H4 (cell line): Measurements from ENCODE around the gene SLC9C2. TPM values are rescaled to one million over a fixed set of nuclear protein-coding genes. Genes with fewer than 3 reads are reported as not detected.

Source experiments
- DNase-seq: peaks from one replicate; pipeline ENCODE4 v3.0.0-alpha.2; 2015; ENCODE audit warnings: low spot score
- total RNA-seq: library from RNA; depleted of rRNA; stranded (reverse); fragments of >200 nt; shearing (Covaris generic); gene quantifications from 2 replicates; pipeline ENCODE4 v1.2.3, GENCODE V29; 2014; rRNA removed

The SLC9C2 gene
- total RNA-seq, 1 experiment from 2014 or later, result not detected

DNA sequence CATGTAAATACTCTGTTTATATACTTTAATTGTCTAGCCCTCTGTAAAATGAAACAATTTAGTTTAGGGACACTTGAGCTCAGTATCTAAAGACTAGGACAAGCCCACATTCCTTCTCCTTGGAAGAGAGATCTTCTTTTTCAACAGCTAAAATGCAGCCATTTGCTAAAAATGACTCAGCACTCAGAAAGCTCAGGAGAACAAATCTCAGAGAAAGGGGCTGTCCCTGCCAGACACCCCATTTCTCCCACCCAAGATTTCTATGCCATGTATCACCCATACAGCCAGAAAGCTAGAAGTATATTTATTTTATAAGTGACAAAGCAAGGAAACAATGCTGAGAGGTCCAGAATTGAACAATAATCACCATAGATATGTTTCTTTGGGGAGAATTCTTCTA, 148.9 kb downstream of the SLC9C2 start:
- DNase-seq, result no peak

DNA sequence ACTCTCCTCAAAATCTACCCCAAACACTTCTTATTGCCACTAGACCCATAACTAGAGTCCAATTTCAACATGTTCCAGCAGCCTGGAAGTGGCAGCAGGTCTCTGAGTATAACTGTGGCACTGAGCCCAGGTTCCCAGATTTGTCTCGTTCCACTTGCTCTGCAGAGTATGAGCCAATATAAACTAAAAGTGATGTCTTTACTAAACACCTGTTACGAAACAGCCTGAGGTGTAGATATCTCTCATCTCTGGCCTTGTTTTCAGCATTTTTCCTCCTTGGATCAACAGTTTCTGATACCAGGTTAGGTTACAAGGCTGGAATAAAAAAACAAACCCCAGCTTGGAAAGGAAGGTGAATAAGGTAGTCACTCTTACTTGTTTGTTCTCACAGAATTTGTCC, 150.9 kb downstream of the SLC9C2 start:
- DNase-seq, result no peak

Other genes with a start within 250 kb of the SLC9C2 start
- 352 and 451 TPM in 2 replicates for gene PRDX6, start 125.7 kb downstream of the SLC9C2 start, total RNA-seq
- gene TEX50, start 32.3 kb upstream of the SLC9C2 start, total RNA-seq, result not detected in 2 replicates
- gene ANKRD45, start 66.8 kb upstream of the SLC9C2 start, total RNA-seq, result 0.08 TPM in 1 of 2 replicates, not detected in the other
- gene KLHL20, start 111.9 kb upstream of the SLC9C2 start, total RNA-seq, result 10.6 and 15.1 TPM in 2 replicates
- gene DARS2, start 221.6 kb upstream of the SLC9C2 start, total RNA-seq, result 24.7 and 27.8 TPM in 2 replicates
- gene CENPL, start 221.8 kb upstream of the SLC9C2 start, total RNA-seq, result 25.0 and 27.6 TPM in 2 replicates